ENCODE measurements around the gene CMSS1. TPM values are rescaled to one million over a fixed set of nuclear protein-coding genes. Genes with fewer than 3 reads are reported as not detected.

Gene CMSS1
- total and polyA plus RNA-seq, 2 of the 13 experiments (the other 11 are each of a cell fraction or from before 2014, with no cell fraction given): 6.4 to 48.7 TPM

DNA sequence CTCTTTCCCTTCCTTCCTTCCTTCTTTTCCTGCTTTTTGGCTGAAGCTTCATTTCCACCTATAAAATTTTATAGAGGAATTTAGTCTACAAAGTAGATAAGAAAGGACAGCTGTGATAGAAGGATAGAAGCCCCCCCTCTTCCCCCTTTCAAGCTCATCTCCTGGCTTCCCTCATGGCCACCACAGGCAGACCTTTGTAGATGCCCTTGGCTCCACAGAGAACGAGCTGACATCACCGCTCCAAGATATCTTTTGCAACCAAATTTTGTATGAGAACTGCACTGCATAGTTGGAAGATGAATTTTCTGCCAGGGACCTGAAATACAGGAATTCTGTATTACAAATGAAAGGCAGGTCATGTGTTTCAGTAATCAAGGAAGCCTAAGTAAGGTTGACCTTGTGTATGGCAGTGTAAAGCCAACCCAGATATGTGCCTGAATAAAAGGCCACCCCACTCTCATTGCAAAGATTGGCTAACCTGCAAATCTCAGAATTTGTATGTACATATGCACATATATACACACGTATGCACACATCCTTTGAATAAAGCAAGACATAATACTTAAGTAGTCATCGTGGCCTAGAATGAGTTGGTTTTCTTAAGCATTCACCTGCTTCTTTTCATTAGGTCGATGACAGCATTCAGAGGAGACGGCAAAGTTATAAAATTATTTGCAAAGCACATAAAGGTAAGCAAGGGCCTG lies 353.7 kb downstream of the CMSS1 start (continued):
- TF ChIP-seq, protein P1, sequence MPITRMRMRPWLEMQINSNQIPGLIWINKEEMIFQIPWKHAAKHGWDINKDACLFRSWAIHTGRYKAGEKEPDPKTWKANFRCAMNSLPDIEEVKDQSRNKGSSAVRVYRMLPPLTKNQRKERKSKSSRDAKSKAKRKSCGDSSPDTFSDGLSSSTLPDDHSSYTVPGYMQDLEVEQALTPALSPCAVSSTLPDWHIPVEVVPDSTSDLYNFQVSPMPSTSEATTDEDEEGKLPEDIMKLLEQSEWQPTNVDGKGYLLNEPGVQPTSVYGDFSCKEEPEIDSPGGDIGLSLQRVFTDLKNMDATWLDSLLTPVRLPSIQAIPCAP (CRISPR knock-in tag; IDR thresholded peaks at IDR 0.05; ENCODE audit: low read depth): no peak
- TF ChIP-seq MXI1 (IDR thresholded peaks at IDR 0.05; ENCODE audit: borderline replicate concordance, low read depth, low read length) (no peak), ADNP (CRISPR knock-in tag; IDR thresholded peaks at IDR 0.05) (no peak), ZNF724P (CRISPR knock-in tag; IDR thresholded peaks at IDR 0.05; ENCODE audit: borderline replicate concordance) (no peak), ZNF256 (CRISPR knock-in tag; conservative IDR thresholded peaks at IDR 0.05) (no peak), KLF13 (CRISPR knock-in tag; IDR thresholded peaks at IDR 0.05) (no peak)

- FAIRE-seq: no peak
- no peak for ATAC-seq
- no peak for DNase-seq (ENCODE audit: low spot score)
- ChIA-PET POLR2A (interaction anchor here (0.6 kb wide), 1 partner anchor 9 kb away, joined by 3 read pairs; no protein-coding TSS in a partner anchor), CTCF (ENCODE audit: low intra/inter-chr PET ratio, low total read pairs) (no interaction called here)
- H3K27me3 ChIP-seq (ENCODE audit: control insufficient read depth in 1 of 2, insufficient read depth in 2 of 2, low read length in 2 of 2): no peaks in the 10 kb centered on the region
- WGBS (ENCODE audit: low lambda C conversion rate): 86% methylated on average over 1 of the region's 1 CpG
- H2AFZ ChIP-seq (ENCODE audit: low read length): no peak overlapping the region
- intact Hi-C loops (cut with micrococcal nuclease; ENCODE audit: unreplicated experiment) (no loop called here), in situ Hi-C loops (cut with HindIII; ENCODE audit: extremely low pct_ligation_motif_present, low pct_unique_long_range_greater_than_20kb) (no loop called here)
- H3K79me2 ChIP-seq (ENCODE audit: insufficient read depth, low read length): no peaks in the 10 kb centered on the region
- no peaks in the 10 kb centered on the region for H3K4me1 ChIP-seq (ENCODE audit: insufficient read depth, low read length)
- H3K4me2 ChIP-seq (ENCODE audit: low read depth, low read length): no peak overlapping the region
- no peak overlapping the region for H3K4me3 ChIP-seq (replicated peaks in 1 of 3; ENCODE audit: insufficient read depth in 1 of 3, low read depth in 2 of 3, low read length in 3 of 3)
- no peaks in the 10 kb centered on the region for H4K20me1 ChIP-seq (ENCODE audit: insufficient read depth, low read length)
- H3K9me3 ChIP-seq (ENCODE audit: low read length): peaks cover 6% of the 10 kb centered on the region
- peaks cover 0 to 11% of the 10 kb centered on the region in 2 experiments; a peak in 3 of 5 replicates for H3K36me3 ChIP-seq (replicated peaks in 1 of 2; ENCODE audit: control insufficient read depth in 1 of 2, insufficient read depth in 2 of 2, low read length in 2 of 2)
- H3K9ac ChIP-seq (ENCODE audit: insufficient read depth, low read depth, low read length): no peak overlapping the region
- BruUV-seq (replicated peaks): no TSS peak
- no peak overlapping the region for H3K27ac ChIP-seq (ENCODE audit: extremely low read length, insufficient read depth, low read length)
- TF ChIP-seq BRCA1 (CRISPR knock-in tag; IDR thresholded peaks at IDR 0.05): no peak
- TF ChIP-seq ETV6 (CRISPR knock-in tag; conservative IDR thresholded peaks at IDR 0.05): no peak
- TF ChIP-seq SRY (CRISPR knock-in tag; IDR thresholded peaks at IDR 0.05): no peak
- no peak for TF ChIP-seq ZNF687 (CRISPR knock-in tag; IDR thresholded peaks at IDR 0.05)
Measured at GRCh38 chr3:100173961-100174360, 356.3 kb downstream of the CMSS1 start.

Measured in HepG2 (cell line).